Right cardiac atrium (tissue), 5 donors: ENCODE results near the gene CABP4. TPM values are rescaled to one million over a fixed set of nuclear protein-coding genes. Genes with fewer than 3 reads are reported as not detected.

Experiments used
- ATAC-seq, 2 donors: fragments of 200-7000 bp; cut with Tn5 transposase; one replicate each; pipeline versions ENCODE4 v1.8.0 to v1.9.1; 2020; ENCODE audit warnings: moderate library complexity in 2 of 2, mild to moderate bottlenecking in 1 of 2
- DNase-seq, 3 donors: peaks; one replicate each; pipeline ENCODE4 v3.0.0-alpha.2; 2020
- H3K27ac ChIP-seq: one replicate; pipeline ENCODE4 v1.5.1; 2013; ENCODE audit warnings: mild to moderate bottlenecking, low read length, control low read depth, moderate library complexity
- H3K27me3 ChIP-seq: one replicate; pipeline ENCODE4 v1.6.1; 2013; ENCODE audit not compliant: control insufficient read depth, insufficient read depth
- H3K4me1 ChIP-seq: one replicate; pipeline ENCODE4 v1.6.1; 2013; ENCODE audit warnings: low read length; ENCODE audit not compliant: control insufficient read depth, insufficient read depth
- H3K4me3 ChIP-seq: one replicate; pipeline ENCODE4 v1.5.1; 2013; ENCODE audit warnings: low read length, control low read depth
- H3K9me3 ChIP-seq: one replicate; pipeline ENCODE4 v1.6.1; 2013; ENCODE audit warnings: low read length; ENCODE audit not compliant: control insufficient read depth
- WGBS: extraction: QIAGEN DNeasy Blood & Tissue Kit; methylation state at CpG from one replicate; pipeline ENCODE4 v1.1.7; 2013; 5-methylcytosine and 5-hydroxymethylcytosine counted together
- intact Hi-C, 4 donors: fragments of 100-400 bp; cut with DNase I; formaldehyde crosslinking; loops; one replicate each; pipeline versions ENCODE4 v1.11.0 to v1.14.0; 2022 to 2023
- polyA plus RNA-seq: library from polyadenylated mRNA; stranded (reverse); fragments of 200-250 nt; gene quantifications from one replicate; pipeline ENCODE4 v1.2.3, GENCODE V29; 2013
- total RNA-seq, 4 donors: library from RNA; stranded (reverse); fragmentation: NEBNext Ultra II Directional; extraction: Animal tissue kit (Norgen Biotek cat#: 25700); gene quantifications; one replicate each; pipeline ENCODE4 v1.2.1, GENCODE V29; 2021
- donor health status: healthy with polysubstance abuse.
- donor health status: DM: no; HTN: yes; CAD: no.
- donor health status: DM: no; HTN: no; CAD: no.
- donor health status: DM: no; HTN: yes; CAD: no; lungs with severe emphysema.
- donor health status: DM: yes; HTN: yes; CAD: no.

Gene CABP4
- total and polyA plus RNA-seq, 5 donors: 0.81 to 1.8 (median 1.2) TPM

- intact Hi-C loops: no loop called here
- 93% methylated on average over 59 of the region's 59 CpGs for WGBS
- Histone ChIP-seq H3K9me3 (no peaks in the 10 kb centered on the region), H3K4me3 (no peak overlapping the region), H3K4me1 (no peaks in the 10 kb centered on the region), H3K27ac (no peak overlapping the region), H3K27me3 (no peaks in the 10 kb centered on the region)
- DNase-seq (peak in 1 of 3 donors; percentile 68), ATAC-seq (no peak)
Measured at GRCh38 chr11:67494371-67495233, 39.4 kb downstream of the CABP4 start.

GRCh38 chr11:67495234-67496005 lies 40.3 kb downstream of the CABP4 start:
- Histone ChIP-seq H3K27ac (no peak overlapping the region), H3K4me1 (no peaks in the 10 kb centered on the region), H3K27me3 (no peaks in the 10 kb centered on the region), H3K9me3 (no peaks in the 10 kb centered on the region), H3K4me3 (no peak overlapping the region)
- intact Hi-C loops: no loop called here
- ATAC-seq (no peak), DNase-seq (no peak)
- 94% methylated on average over 16 of the region's 16 CpGs for WGBS

GRCh38 chr11:67496113-67496512 lies 41.0 kb downstream of the CABP4 start:
- peak in 1 of 3 donors; percentile 56 for DNase-seq
- Histone ChIP-seq H3K4me1 (no peaks in the 10 kb centered on the region), H3K9me3 (no peaks in the 10 kb centered on the region), H3K27me3 (no peaks in the 10 kb centered on the region), H3K27ac (no peak overlapping the region), H3K4me3 (no peak overlapping the region)
- 90% methylated on average over 12 of the region's 12 CpGs for WGBS
- intact Hi-C loops: no loop called here
- no peak for ATAC-seq

GRCh38 chr11:67497656-67498291 lies 42.6 kb downstream of the CABP4 start:
- DNase-seq (peak in 1 of 3 donors; percentile 46), ATAC-seq (no peak)
- H3K9me3 ChIP-seq: no peaks in the 10 kb centered on the region
- H3K4me1 ChIP-seq: no peaks in the 10 kb centered on the region
- H3K27me3 ChIP-seq: no peaks in the 10 kb centered on the region
- no peak overlapping the region for H3K4me3 ChIP-seq
- 93% methylated on average over 21 of the region's 21 CpGs for WGBS
- intact Hi-C loops: no loop called here
- H3K27ac ChIP-seq: no peak overlapping the region

GRCh38 chr11:67498544-67498972 lies 43.4 kb downstream of the CABP4 start:
- Histone ChIP-seq H3K4me1 (no peaks in the 10 kb centered on the region), H3K27me3 (no peaks in the 10 kb centered on the region), H3K4me3 (no peak overlapping the region), H3K9me3 (no peaks in the 10 kb centered on the region), H3K27ac (no peak overlapping the region)
- intact Hi-C loops: no loop called here
- 75% methylated on average over 21 of the region's 21 CpGs for WGBS
- DNase-seq (peak in 2 of 3 donors; percentile 81 to 84), ATAC-seq (peak; percentile 21 to 31)

GRCh38 chr11:67499808-67500483 lies 44.8 kb downstream of the CABP4 start:
- DNase-seq: peak in 1 of 3 donors; percentile 57
- Histone ChIP-seq H3K4me1 (no peaks in the 10 kb centered on the region), H3K27ac (no peak overlapping the region), H3K4me3 (no peak overlapping the region), H3K9me3 (no peaks in the 10 kb centered on the region), H3K27me3 (no peaks in the 10 kb centered on the region)
- intact Hi-C loops: loop anchor here in 2 of 4 donors (10.0 kb wide), 2 partner anchors 95 to 105 kb away; partner anchors contain the start of genes PPP1CA (in 1 of the 2), RAD9A (in 1 of the 2) and TBC1D10C (in 1 of the 2)
- ATAC-seq: no peak
- 94% methylated on average over 26 of the region's 26 CpGs for WGBS

GRCh38 chr11:67500484-67500821 lies 45.3 kb downstream of the CABP4 start:
- no peak for ATAC-seq
- no peaks in the 10 kb centered on the region for H3K27me3 ChIP-seq
- 94% methylated on average over 1 of the region's 1 CpG for WGBS
- no peak overlapping the region for H3K4me3 ChIP-seq
- peaks cover 2% of the 10 kb centered on the region for H3K4me1 ChIP-seq
- DNase-seq: no peak
- no peaks in the 10 kb centered on the region for H3K9me3 ChIP-seq
- H3K27ac ChIP-seq: no peak overlapping the region
- intact Hi-C loops: loop anchor here in 2 of 4 donors (10.0 kb wide), 2 partner anchors 96 to 106 kb away; partner anchors contain the start of genes PPP1CA (in 1 of the 2), RAD9A (in 1 of the 2) and TBC1D10C (in 1 of the 2)

- Histone ChIP-seq H3K27me3 (no peaks in the 10 kb centered on the region), H3K4me1 (peaks cover 5% of the 10 kb centered on the region), H3K4me3 (no peak overlapping the region), H3K27ac (no peak overlapping the region), H3K9me3 (no peaks in the 10 kb centered on the region)
- ATAC-seq: no peak
- WGBS: 93% methylated on average over 9 of the region's 9 CpGs
- peak in 1 of 3 donors; percentile 39 for DNase-seq
- intact Hi-C loops: loop anchor here in 2 of 4 donors (10.0 kb wide), 2 partner anchors 96 to 106 kb away; partner anchors contain the start of genes PPP1CA (in 1 of the 2), RAD9A (in 1 of the 2) and TBC1D10C (in 1 of the 2)
Measured at GRCh38 chr11:67500831-67501715, 45.9 kb downstream of the CABP4 start.

- H3K27ac ChIP-seq: no peak overlapping the region
- intact Hi-C loops: loop anchor here in 2 of 4 donors (10.0 kb wide), 2 partner anchors 97 to 107 kb away; partner anchors contain the start of genes PPP1CA (in 1 of the 2), RAD9A (in 1 of the 2) and TBC1D10C (in 1 of the 2)
- H3K9me3 ChIP-seq: no peaks in the 10 kb centered on the region
- DNase-seq (no peak), ATAC-seq (no peak)
- H3K4me3 ChIP-seq: no peak overlapping the region
- WGBS: 96% methylated on average over 18 of the region's 18 CpGs
- peaks cover 5% of the 10 kb centered on the region for H3K4me1 ChIP-seq
- H3K27me3 ChIP-seq: no peaks in the 10 kb centered on the region
Measured at GRCh38 chr11:67501854-67502253, 46.7 kb downstream of the CABP4 start.
